GM19043 (cell line): ENCODE data around the gene EAPP.
"Not testable (repeated sequence)": the region's sequence is repeated elsewhere in the genome, so short reads cannot be mapped to it uniquely, and the experiment has no call there.

ENCODE experiments used
- ATAC-seq: cut with Tn5 transposase; IDR thresholded peaks from one replicate; pipeline ENCODE4 v1.9.1; 2021; ENCODE audit warnings: low read depth; ENCODE audit not compliant: unreplicated experiment

Gene EAPP

DNA sequence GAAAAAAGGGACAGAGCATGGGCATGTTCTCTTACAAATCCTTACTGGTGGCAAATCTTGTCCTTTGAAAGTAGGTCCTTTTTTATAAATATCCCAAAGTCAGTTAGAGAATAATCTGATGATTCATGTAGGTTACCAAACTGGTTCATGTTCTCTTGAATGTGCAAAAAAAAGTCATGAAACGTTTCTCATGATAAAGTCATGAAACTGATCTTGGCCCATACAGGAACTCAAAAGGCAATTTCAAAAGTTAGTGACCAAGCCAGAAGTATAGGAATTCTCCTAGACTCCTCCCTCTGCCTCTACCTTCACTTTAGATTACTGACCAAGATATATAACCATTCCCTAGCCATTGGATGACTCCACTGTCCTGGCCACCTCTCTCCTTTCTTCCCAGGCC, 50.2 kb downstream of the EAPP start:
- no peak for ATAC-seq

DNA sequence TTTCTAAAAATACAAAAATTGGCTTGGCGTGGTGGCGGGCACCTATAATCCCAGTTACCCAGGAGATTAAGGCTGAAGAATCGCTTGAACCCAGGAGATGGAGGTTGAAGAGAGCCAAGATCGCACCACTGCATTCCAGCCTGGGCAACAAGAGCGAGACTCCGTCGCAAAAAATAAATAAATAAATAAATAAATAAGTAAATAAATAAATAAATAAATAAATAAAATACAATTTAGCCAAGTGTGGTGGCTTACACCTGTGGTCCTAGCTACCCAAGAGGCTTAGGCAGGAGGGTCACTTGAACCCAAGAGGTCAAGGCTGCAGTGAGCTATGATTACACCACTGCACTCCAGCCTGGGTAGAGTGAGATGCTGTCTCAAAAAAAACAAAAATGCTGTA, 51.0 kb downstream of the EAPP start:
- ATAC-seq: no peak

DNA sequence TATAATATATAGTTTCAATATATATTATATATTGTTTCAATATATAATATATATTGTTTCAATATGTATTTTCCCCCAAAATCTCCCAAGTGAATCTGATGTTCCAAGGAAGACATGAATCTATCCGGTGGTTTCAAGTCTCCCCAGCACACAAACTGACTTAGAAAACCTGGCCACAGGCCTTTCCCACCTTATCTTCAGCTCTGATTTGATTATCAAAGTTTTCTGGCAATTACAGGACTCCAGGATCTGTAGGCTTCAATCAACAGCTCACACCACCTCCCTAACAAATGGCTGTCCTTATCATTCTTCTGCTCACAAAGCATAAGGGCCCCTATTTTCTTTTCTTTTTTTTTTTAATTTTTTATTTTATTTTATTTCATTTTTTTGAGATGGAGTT, 54.8 kb downstream of the EAPP start:
- ATAC-seq: no peak

DNA sequence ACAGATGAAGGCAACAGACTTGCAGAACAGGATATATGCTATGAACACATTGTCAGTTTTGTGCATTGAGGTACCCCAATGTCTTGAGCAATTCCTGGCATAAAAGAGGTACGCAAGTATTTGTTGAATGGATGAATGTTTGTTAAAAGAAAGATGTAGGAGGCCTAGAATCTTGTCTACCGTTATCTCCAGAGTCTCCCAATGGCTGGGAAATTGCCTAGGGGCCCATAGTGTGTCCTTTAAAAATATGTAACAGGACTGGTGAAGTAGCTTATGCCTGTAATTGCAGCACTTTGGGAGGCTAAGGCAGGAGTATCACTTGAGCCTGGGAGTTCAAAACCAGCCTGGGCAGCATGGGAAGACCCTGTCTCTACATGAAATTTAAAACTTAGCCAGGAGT, 57.0 kb downstream of the EAPP start:
- no peak for ATAC-seq

DNA sequence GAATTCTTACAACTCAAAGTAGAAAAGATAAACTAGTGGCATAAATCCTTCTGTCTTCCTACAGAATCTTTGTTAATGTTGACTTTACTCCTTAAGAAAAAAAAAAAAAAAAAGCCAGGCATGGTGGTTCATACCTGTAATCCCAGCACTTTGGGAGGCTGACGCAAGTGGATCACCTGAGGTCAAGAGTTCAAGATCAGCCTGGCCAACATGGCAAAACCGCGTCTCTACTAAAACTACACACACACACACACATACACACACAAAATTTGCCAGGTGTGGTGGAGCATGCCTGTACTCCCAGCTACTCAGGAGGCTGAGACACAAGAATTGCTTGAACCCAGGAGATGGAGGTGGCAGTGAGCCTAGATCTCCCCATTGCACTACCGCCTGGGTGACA, 59.8 kb downstream of the EAPP start:
- ATAC-seq: no peak

DNA sequence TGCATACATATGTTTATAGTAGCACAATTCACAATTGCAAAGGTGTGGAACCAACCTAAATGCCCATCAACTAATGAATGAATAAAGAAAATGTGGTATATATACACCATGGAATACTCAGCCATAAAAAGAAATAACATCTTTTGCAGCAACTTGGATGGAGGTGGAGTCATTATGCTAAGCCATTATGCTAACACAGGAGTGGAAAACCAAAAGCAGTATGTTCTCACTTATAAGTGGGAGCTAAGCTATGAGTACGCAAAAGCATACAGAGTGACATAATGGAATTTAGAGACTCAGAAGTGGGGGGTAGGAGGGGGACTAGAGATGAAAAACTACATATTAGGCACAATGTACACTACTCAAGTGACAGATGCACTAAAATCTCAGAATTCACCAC, 61.2 kb downstream of the EAPP start:
- no peak for ATAC-seq

DNA sequence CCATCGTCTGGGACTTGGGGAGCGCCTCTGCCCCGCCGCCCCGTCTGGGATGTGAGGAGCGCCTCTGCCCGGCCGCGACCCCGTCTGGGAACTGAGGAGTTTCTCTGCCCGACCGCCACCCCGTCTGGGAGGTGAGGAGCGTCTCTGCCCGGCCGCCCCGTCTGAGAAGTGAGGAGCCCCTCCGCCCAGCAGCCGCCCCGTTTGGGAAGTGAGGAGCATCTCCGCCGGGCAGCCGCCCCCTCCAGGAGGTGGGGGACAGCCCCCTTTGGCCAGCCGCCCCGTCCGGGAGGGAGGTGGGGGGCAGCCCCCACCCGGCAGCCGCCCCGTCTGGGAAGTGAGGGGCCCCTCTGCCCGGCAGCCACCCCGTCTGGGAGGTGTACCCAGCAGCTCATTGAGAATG, 63.5 kb downstream of the EAPP start:
- not testable (repeated sequence) for ATAC-seq

DNA sequence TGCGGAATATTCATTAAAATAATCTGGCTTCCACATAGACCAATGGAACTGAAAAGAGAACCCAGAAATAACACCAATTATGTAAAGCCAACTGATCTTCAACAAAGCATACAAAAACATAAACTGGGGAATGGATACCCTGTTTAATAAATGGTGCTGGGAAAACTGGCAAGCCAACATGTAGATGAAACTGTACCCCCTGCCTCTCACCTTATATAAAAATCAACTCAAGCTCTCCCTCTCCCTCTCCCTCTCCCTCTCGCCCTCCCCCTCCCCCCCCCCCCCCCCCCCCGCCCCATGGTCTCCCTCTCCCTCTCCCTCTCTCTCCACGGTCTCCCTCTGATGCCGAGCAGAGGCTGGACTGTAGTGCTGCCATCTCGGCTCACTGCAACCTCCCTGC, 64.3 kb downstream of the EAPP start:
- no peak for ATAC-seq

DNA sequence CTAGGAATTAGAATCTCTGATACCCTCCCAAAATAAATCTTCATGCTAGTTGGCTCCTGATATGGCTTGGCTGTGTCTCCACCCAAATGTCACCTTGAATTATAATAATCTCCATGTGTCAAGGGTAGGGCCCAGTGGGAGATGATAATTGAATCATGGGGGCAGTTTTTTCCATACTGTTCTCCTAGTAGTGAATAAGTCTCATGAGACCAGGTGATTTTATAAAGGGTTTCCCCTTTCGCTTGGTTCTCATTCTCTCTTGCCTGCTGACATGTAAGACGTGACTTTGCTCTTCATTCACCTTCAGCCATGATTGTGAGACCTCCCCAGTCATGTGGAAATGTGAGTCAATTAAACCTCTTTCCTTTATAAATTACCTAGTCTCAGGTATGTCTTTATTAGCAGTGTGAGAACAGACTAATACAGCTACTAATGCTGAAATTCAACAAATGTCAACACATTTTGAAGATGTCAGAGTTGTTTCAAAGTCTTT, 65.3 kb downstream of the EAPP start:
- ATAC-seq: no peak

DNA sequence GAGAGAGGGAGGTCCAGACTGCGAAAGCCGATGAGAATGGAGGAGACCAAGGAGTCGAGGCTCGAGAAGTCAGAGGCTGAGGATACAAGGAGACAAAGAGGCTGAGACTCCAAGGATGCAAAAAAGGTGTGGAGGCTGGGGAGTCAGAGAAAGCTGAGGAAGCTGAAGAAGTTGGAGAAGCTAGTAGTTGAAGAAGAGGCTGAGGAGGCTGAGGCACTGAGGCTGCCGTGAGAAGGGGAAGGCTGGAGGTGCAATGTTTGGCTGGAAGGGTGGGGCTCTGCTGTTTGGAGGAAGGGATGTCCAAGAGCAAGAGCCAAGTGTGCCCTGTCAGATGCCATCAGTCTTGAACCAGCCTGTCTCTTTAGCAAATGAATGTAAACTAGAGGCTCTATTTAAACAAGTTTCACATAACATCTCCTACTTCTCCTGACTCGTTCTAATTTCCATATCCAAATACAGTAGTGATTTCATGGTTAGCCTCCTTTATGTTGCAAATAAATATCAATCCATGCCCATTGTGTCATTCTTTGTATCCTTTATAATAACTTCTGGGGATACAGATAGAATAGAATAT, 66.7 kb downstream of the EAPP start:
- ATAC-seq: no peak

DNA sequence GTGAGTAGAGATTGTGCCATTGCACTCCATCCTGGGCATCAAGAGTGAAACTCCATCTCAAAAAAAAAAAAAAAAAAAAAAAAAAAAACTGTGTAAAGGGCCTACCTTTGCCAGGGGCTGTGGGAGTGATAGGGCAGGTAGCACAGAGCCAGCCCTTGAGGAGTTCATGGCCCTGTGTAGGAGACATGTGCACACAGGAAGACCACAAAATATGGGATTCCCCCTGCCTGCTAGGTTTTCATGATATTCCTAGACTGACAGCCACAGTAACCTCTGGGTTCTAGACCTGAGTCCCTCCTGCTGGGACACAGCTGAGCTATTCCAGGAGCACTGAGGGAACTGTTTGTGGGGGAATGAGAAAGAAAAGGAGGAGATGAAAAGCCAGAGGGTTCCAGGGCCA, 69.2 kb downstream of the EAPP start:
- ATAC-seq: no peak

DNA sequence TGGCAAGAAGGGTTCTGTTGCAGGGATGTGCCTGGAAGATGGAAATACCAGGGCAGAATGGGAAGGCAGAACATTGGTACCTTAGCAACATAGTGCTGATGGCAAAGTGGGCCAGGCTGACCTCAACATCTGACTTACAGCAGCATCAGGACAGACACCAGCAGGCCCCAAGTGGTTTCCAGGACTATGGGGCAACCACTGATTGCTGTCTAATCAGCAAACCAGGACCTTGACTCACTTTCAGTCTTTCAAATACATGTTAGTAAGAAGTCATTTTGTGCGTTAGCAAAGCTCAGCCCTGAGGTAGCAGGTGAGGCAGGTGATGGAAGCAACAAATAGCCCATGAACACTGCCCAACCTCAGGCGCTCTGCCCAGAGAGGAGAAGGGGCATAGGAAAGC, 72.8 kb downstream of the EAPP start:
- no peak for ATAC-seq
